NCI-H1105 treated with DMSO at 0.1 percent for 48 hours (cell line): ENCODE data around the gene TGFBR3.
A peak's percentile ranks its signal among the peaks of the same experiment; 100 is the strongest.

Experiments used
- DNase-seq: peaks from one replicate; lab custom pipeline; 2025; lab: John Stamatoyannopoulos, UW

Gene TGFBR3

GRCh38 chr1:91799863-91800262, 86.1 kb downstream of the TGFBR3 start:
- DNase-seq: no peak

- no peak for DNase-seq
Measured at GRCh38 chr1:91799159-91799558, 86.8 kb downstream of the TGFBR3 start.

- no peak for DNase-seq
Measured at GRCh38 chr1:91798740-91799139, 87.2 kb downstream of the TGFBR3 start.

- no peak for DNase-seq
Measured at GRCh38 chr1:91798241-91798648, 87.7 kb downstream of the TGFBR3 start.

GRCh38 chr1:91797164-91797563, 88.8 kb downstream of the TGFBR3 start:
- no peak for DNase-seq

- no peak for DNase-seq
Measured at GRCh38 chr1:91796390-91796654, 89.6 kb downstream of the TGFBR3 start.

- DNase-seq: no peak
Measured at GRCh38 chr1:91795591-91796389, 90.2 kb downstream of the TGFBR3 start.

- no peak for DNase-seq
Measured at GRCh38 chr1:91793877-91794276, 92.1 kb downstream of the TGFBR3 start.

- no peak for DNase-seq
Measured at GRCh38 chr1:91793189-91793588, 92.8 kb downstream of the TGFBR3 start.

GRCh38 chr1:91792489-91793071, 93.4 kb downstream of the TGFBR3 start:
- no peak for DNase-seq

- no peak for DNase-seq
Measured at GRCh38 chr1:91791691-91792488, 94.1 kb downstream of the TGFBR3 start.

GRCh38 chr1:91791103-91791502, 94.8 kb downstream of the TGFBR3 start:
- peak; percentile 48 for DNase-seq

- DNase-seq: no peak
Measured at GRCh38 chr1:91790392-91790791, 95.6 kb downstream of the TGFBR3 start.

GRCh38 chr1:91789273-91789997, 96.5 kb downstream of the TGFBR3 start:
- no peak for DNase-seq

- no peak for DNase-seq
Measured at GRCh38 chr1:91787919-91788318, 98.0 kb downstream of the TGFBR3 start.

GRCh38 chr1:91784616-91785015, 101.3 kb downstream of the TGFBR3 start:
- DNase-seq: no peak

GRCh38 chr1:91784191-91784590, 101.8 kb downstream of the TGFBR3 start:
- DNase-seq: no peak

GRCh38 chr1:91783423-91784170, 102.4 kb downstream of the TGFBR3 start:
- no peak for DNase-seq

GRCh38 chr1:91781901-91782622, 103.9 kb downstream of the TGFBR3 start:
- no peak for DNase-seq

- no peak for DNase-seq
Measured at GRCh38 chr1:91781371-91781825, 104.6 kb downstream of the TGFBR3 start.

GRCh38 chr1:91779548-91780021, 106.4 kb downstream of the TGFBR3 start:
- no peak for DNase-seq
